Caco-2 (cell line): Measurements from ENCODE around the gene KRTAP12-1. TPM values are rescaled to one million over a fixed set of nuclear protein-coding genes. Genes with fewer than 3 reads are reported as not detected.
"Not testable (repeated sequence)": the region's sequence is repeated elsewhere in the genome, so short reads cannot be mapped to it uniquely, and the experiment has no call there.

Experiments
- BruUV-seq: library from RNA; stranded (reverse); fragments of 400-500 nt; replicated peaks from 2 replicates; lab custom pipeline; 2021; lab: Mats Ljungman, UMichigan
- CTCF ChIA-PET: fragments of 300-600 bp; sonication (Branson Sonifier 250); formaldehyde crosslinking; loops from one replicate; lab custom pipeline; 2022; ENCODE audit warnings: antibody characterized with exemption; lab: Charles Lee
- POLR2A ChIA-PET: fragments of 300-600 bp; sonication (Branson Sonifier 250); formaldehyde crosslinking; loops from one replicate; lab custom pipeline; 2022; ENCODE audit warnings: antibody characterized with exemption; lab: Charles Lee
- DNase-seq, 2 experiments: peaks; one replicate each; pipeline versions ENCODE4 v3.0.0 to v3.0.0-alpha.2; 2020 to 2022
- H3K27me3 ChIP-seq: replicated peaks from 2 replicates; pipeline ENCODE4 v1.6.0; 2011; ENCODE audit warnings: low read length; ENCODE audit not compliant: control insufficient read depth, insufficient read depth
- H3K36me3 ChIP-seq: 2 replicates; pipeline ENCODE4 v1.5.1; 2011; ENCODE audit warnings: low read length; ENCODE audit not compliant: control insufficient read depth, insufficient read depth
- H3K4me1 ChIP-seq: fragments of 250-450 bp; sonication (Bioruptor Pico); 2 replicates; pipeline ENCODE4 v1.5.1; 2020; ENCODE audit warnings: mild to moderate bottlenecking
- H3K4me3 ChIP-seq: 2 replicates; pipeline ENCODE4 v1.5.1; 2011; ENCODE audit warnings: low read depth, mild to moderate bottlenecking, control low read depth, low read length
- H3K9me3 ChIP-seq: fragments of 250-450 bp; sonication (Bioruptor Pico); 2 replicates; pipeline ENCODE4 v1.5.1; 2020; ENCODE audit warnings: mild to moderate bottlenecking, moderate library complexity
- H3K27ac Mint-ChIP-seq: one replicate; pipeline ENCODE4 v1.8.0; 2022; ENCODE audit warnings: mixed read lengths; ENCODE audit not compliant: unreplicated experiment
- H3K27me3 Mint-ChIP-seq: one replicate; pipeline ENCODE4 v1.8.0; 2022; ENCODE audit warnings: mixed read lengths; ENCODE audit not compliant: insufficient read depth, unreplicated experiment
- H3K36me3 Mint-ChIP-seq: one replicate; pipeline ENCODE4 v1.8.0; 2022; ENCODE audit warnings: mild to moderate bottlenecking, mixed read lengths; ENCODE audit not compliant: insufficient read depth, unreplicated experiment
- H3K4me1 Mint-ChIP-seq: one replicate; pipeline ENCODE4 v1.8.0; 2022; ENCODE audit warnings: low read depth, mixed read lengths; ENCODE audit not compliant: unreplicated experiment
- H3K4me3 Mint-ChIP-seq: one replicate; pipeline ENCODE4 v1.8.0; 2022; ENCODE audit warnings: mild to moderate bottlenecking, moderate library complexity, mixed read lengths; ENCODE audit not compliant: unreplicated experiment
- H3K9me3 Mint-ChIP-seq: one replicate; pipeline ENCODE4 v1.8.0; 2022; ENCODE audit warnings: mixed read lengths; ENCODE audit not compliant: unreplicated experiment
- intact Hi-C: fragments of 100-400 bp; cut with micrococcal nuclease; formaldehyde crosslinking; loops from one replicate; pipeline ENCODE4 v1.10.0; 2022; ENCODE audit not compliant: unreplicated experiment
- total RNA-seq: library from RNA; stranded (reverse); gene quantifications from 2 replicates; pipeline ENCODE4 v1.2.3, GENCODE V29; 2022
- TF ChIP-seq, protein P1 (sequence below), 2 experiments: fragments of 200-600 bp in 1 of 2; IDR thresholded peaks; 1 replicate in 1 of 2; 2 replicates in 1 of 2; pipeline versions ENCODE4 v1.5.1 to v1.8.0; 2011 to 2022; ENCODE audit warnings: antibody characterized with exemption in 1 of 2, control low read depth in 1 of 2, inconsistent platforms in 1 of 2, low read depth in 1 of 2, low read length in 1 of 2, mild to moderate bottlenecking in 1 of 2, moderate library complexity in 1 of 2; ENCODE audit not compliant: insufficient read depth in 1 of 2, severe bottlenecking in 1 of 2, unreplicated experiment in 1 of 2

The KRTAP12-1 gene
- total RNA-seq, 1 experiment from 2014 or later = not detected

DNA sequence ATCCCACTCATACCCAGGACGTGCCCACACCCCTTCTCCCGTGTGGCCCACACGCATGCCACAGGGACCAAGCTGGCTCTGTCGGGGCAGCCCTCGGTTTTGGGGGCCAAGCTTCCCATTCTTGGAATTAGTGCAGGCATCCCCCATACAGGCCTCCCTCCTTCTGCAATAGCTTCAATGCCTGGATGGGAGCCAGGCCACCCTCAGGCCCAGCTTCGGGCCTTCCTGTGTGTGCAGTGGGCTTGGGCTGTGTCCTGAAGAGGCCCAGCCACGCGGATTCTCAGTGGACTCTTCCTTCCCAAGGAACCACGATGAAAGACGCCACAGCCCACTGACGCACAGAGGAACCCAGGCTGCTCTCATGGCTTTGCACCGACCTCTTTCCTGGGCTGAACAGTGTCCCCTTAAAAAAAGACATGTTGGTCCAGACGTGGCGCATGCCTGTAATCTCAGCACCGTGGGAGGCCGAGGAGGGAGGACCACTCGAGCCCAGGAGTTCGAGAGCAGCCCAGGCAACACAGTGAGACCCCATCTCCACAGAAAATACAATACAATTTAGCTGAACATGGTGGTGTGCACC is 32.4 kb downstream of the KRTAP12-1 start:
- H3K4me1 ChIP-seq = no peaks in the 10 kb centered on the region
- H3K36me3 ChIP-seq = no peaks in the 10 kb centered on the region
- no peak overlapping the region for H3K4me3 ChIP-seq
- ChIA-PET CTCF (interaction anchor here (0.7 kb wide), 1 partner anchor 27 kb away, joined by 3 read pairs; no protein-coding TSS in a partner anchor), POLR2A (no interaction called here)
- Mint-ChIP-seq H3K27me3 (no peaks in the 10 kb centered on the region), H3K27ac (no peak overlapping the region), H3K4me1 (no peaks in the 10 kb centered on the region), H3K9me3 (peaks cover 15% of the 10 kb centered on the region), H3K36me3 (no peaks in the 10 kb centered on the region), H3K4me3 (no peak overlapping the region)
- TF ChIP-seq, protein P1, sequence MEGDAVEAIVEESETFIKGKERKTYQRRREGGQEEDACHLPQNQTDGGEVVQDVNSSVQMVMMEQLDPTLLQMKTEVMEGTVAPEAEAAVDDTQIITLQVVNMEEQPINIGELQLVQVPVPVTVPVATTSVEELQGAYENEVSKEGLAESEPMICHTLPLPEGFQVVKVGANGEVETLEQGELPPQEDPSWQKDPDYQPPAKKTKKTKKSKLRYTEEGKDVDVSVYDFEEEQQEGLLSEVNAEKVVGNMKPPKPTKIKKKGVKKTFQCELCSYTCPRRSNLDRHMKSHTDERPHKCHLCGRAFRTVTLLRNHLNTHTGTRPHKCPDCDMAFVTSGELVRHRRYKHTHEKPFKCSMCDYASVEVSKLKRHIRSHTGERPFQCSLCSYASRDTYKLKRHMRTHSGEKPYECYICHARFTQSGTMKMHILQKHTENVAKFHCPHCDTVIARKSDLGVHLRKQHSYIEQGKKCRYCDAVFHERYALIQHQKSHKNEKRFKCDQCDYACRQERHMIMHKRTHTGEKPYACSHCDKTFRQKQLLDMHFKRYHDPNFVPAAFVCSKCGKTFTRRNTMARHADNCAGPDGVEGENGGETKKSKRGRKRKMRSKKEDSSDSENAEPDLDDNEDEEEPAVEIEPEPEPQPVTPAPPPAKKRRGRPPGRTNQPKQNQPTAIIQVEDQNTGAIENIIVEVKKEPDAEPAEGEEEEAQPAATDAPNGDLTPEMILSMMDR (IDR thresholded peaks at IDR 0.05; ENCODE audit: insufficient read depth in 1 of 2, low read depth in 1 of 2, low read length in 1 of 2, severe bottlenecking in 1 of 2, unreplicated experiment in 1 of 2) = no peak
- intact Hi-C loops = no loop called here
- H3K27me3 ChIP-seq = no peaks in the 10 kb centered on the region
- BruUV-seq = no TSS peak
- no peak for DNase-seq
- H3K9me3 ChIP-seq = peaks cover 11% of the 10 kb centered on the region

DNA sequence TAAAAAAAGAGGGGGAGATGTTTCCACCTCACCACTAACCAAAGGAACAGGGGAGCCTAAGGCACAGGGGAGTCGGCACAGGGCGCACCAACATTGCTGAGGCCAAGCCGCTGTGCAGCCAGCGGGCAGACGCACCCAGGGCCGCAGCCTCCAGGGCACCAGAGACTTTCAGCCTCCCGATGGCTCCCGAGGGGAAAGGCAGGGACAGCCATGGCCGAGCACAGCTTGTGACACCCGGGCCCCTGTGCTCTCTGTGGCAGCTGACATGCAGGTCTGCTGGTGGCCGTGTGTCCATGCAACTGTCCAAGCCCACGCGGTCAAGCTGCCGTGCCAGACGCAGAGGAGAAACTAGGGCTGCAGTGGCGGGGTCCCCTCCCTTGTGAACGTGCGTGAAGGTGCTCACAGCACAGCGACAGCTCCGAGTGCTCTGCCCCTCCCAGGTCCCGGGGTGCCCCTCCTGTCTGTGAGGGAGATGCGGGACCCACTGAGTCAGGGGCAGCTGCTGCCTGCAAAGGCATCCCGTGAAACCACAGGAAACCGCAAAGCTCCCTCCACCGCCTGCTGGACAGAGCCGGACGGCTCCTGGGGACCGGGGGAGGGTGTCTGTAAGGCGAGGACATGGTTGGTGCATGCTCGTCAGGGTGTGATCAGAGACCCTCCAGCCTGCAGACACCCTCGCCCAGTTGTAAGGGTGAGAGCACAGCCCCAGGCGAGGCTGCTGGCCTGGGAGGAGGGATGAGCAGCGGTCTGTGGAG is 33.2 kb downstream of the KRTAP12-1 start:
- Histone ChIP-seq H3K4me1 (no peaks in the 10 kb centered on the region), H3K36me3 (no peaks in the 10 kb centered on the region), H3K27me3 (no peaks in the 10 kb centered on the region), H3K4me3 (no peak overlapping the region), H3K9me3 (peaks cover 13% of the 10 kb centered on the region)
- Mint-ChIP-seq H3K9me3 (peaks cover 23% of the 10 kb centered on the region), H3K27me3 (no peaks in the 10 kb centered on the region), H3K4me3 (no peak overlapping the region), H3K4me1 (no peaks in the 10 kb centered on the region), H3K36me3 (no peaks in the 10 kb centered on the region), H3K27ac (no peak overlapping the region)
- ChIA-PET CTCF (interaction anchor here (0.6 kb wide), 1 partner anchor 316 kb away, joined by 3 read pairs; no protein-coding TSS in a partner anchor), POLR2A (no interaction called here)
- TF ChIP-seq, protein P1 (IDR thresholded peaks at IDR 0.05; ENCODE audit: insufficient read depth in 1 of 2, low read depth in 1 of 2, low read length in 1 of 2, severe bottlenecking in 1 of 2, unreplicated experiment in 1 of 2) = no peak
- no TSS peak for BruUV-seq
- DNase-seq = no peak
- intact Hi-C loops = no loop called here

DNA sequence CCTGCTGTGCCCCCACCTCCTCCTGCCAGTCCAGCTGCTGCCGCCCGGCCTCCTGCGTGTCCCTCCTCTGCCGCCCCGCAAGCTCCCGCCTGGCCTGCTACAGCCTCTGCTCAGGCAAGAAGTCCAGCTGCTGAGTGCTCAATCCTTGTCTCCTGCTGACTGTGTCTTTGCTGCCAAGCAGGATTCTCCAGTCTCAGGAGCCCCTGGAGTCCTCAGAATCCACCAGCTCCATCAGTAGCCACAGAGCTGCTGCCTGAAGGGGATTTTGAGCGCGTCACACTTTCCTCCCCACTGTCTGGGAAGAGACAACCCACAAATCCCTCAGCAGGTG is 34.8 kb downstream of the KRTAP12-1 start:
- no peak overlapping the region for H3K27ac Mint-ChIP-seq

DNA sequence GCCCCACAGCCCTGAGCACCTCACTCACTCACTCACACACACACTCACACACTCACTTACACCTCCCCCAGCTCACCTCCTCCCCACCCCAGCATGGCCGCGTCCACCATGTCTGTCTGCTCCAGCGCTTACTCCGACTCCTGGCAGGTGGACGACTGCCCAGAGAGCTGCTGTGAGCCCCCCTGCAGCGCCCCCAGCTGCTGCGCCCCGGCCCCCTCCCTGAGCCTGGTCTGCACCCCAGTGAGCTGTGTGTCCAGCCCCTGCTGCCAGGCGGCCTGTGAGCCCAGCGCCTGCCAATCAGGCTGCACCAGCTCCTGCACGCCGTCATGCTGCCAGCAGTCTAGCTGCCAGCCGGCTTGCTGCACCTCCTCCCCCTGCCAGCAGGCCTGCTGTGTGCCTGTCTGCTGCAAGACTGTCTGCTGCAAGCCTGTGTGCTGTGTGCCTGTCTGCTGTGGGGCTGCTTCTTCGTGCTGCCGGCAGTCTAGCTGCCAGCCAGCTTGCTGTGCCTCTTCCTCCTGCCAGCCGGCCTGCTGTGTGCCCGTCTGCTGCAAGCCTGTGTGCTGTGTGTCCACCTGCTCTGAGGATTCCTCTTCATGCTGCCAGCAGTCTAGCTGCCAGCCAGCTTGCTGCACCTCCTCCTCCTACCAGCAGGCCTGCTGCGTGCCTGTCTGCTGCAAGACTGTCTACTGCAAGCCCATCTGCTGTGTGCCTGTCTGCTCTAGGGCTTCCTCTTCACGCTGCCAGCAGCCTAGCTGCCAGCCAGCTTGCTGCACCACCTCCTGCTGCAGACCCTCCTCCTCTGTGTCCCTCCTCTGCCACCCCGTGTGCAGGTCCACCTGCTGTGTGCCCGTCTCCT is 35.4 kb downstream of the KRTAP12-1 start, which contains the start of gene KRTAP10-11:
TSS of gene KRTAP10-11 (plus strand) at position 49 of the 856 bp plus-strand sequence. CDS start at position 94, 45 bp downstream.
- H3K4me1 Mint-ChIP-seq, intact Hi-C loops, H3K27me3 ChIP-seq, DNase-seq, CTCF ChIA-PET, H3K4me3 Mint-ChIP-seq, H3K36me3 ChIP-seq, BruUV-seq, H3K4me1 ChIP-seq, H3K27me3 Mint-ChIP-seq, H3K4me3 ChIP-seq, POLR2A ChIA-PET, H3K27ac Mint-ChIP-seq, H3K36me3 Mint-ChIP-seq: not testable (repeated sequence)
- peaks cover 13% of the 10 kb centered on the region for H3K9me3 ChIP-seq
- peaks cover 45% of the 10 kb centered on the region for H3K9me3 Mint-ChIP-seq

More for the DNA sequence above, 34.8 kb downstream of the KRTAP12-1 start:
- Mint-ChIP-seq H3K36me3 (no peaks in the 10 kb centered on the region), H3K9me3 (peaks cover 39% of the 10 kb centered on the region), H3K4me1 (no peaks in the 10 kb centered on the region), H3K27me3 (peaks cover 2% of the 10 kb centered on the region), H3K4me3 (no peak overlapping the region)
- TF ChIP-seq, protein P1 (IDR thresholded peaks at IDR 0.05; ENCODE audit: insufficient read depth in 1 of 2, low read depth in 1 of 2, low read length in 1 of 2, severe bottlenecking in 1 of 2, unreplicated experiment in 1 of 2) = no peak
- H3K9me3 ChIP-seq = peaks cover 13% of the 10 kb centered on the region
- no TSS peak for BruUV-seq
- no peaks in the 10 kb centered on the region for H3K4me1 ChIP-seq
- ChIA-PET CTCF (no interaction called here), POLR2A (no interaction called here)
- no peaks in the 10 kb centered on the region for H3K36me3 ChIP-seq
- H3K4me3 ChIP-seq = no peak overlapping the region
- H3K27me3 ChIP-seq = no peaks in the 10 kb centered on the region
- DNase-seq = no peak
- intact Hi-C loops = no loop called here
